Dendritic cell treated with granulocyte-macrophage colony-stimulating factor and Interleukin-4, amounts not matched to agents 40 ng/mL and 50 ng/mL, for 4 days (primary cell): ENCODE measurements around the gene PUSL1.

ENCODE experiments used
- H3K27ac Mint-ChIP-seq: one replicate; pipeline ENCODE4 v1.8.0; 2022; ENCODE audit warnings: mild to moderate bottlenecking, mixed read lengths
- H3K27me3 Mint-ChIP-seq: one replicate; pipeline ENCODE4 v1.8.0; 2022; ENCODE audit warnings: mild to moderate bottlenecking, mixed read lengths
- H3K36me3 Mint-ChIP-seq: one replicate; pipeline ENCODE4 v1.8.0; 2022; ENCODE audit warnings: low read depth, mixed read lengths
- H3K4me1 Mint-ChIP-seq: one replicate; pipeline ENCODE4 v1.8.0; 2022; ENCODE audit warnings: low read depth, mixed read lengths
- H3K4me3 Mint-ChIP-seq: one replicate; pipeline ENCODE4 v1.8.0; 2022; ENCODE audit warnings: mild to moderate bottlenecking, moderate library complexity, mixed read lengths
- H3K9me3 Mint-ChIP-seq: one replicate; pipeline ENCODE4 v1.8.0; 2022; ENCODE audit warnings: mixed read lengths
- intact Hi-C: fragments of 100-400 bp; cut with micrococcal nuclease; formaldehyde crosslinking; loops from one replicate; pipeline ENCODE4 v1.15.0; 2022

Gene PUSL1

DNA sequence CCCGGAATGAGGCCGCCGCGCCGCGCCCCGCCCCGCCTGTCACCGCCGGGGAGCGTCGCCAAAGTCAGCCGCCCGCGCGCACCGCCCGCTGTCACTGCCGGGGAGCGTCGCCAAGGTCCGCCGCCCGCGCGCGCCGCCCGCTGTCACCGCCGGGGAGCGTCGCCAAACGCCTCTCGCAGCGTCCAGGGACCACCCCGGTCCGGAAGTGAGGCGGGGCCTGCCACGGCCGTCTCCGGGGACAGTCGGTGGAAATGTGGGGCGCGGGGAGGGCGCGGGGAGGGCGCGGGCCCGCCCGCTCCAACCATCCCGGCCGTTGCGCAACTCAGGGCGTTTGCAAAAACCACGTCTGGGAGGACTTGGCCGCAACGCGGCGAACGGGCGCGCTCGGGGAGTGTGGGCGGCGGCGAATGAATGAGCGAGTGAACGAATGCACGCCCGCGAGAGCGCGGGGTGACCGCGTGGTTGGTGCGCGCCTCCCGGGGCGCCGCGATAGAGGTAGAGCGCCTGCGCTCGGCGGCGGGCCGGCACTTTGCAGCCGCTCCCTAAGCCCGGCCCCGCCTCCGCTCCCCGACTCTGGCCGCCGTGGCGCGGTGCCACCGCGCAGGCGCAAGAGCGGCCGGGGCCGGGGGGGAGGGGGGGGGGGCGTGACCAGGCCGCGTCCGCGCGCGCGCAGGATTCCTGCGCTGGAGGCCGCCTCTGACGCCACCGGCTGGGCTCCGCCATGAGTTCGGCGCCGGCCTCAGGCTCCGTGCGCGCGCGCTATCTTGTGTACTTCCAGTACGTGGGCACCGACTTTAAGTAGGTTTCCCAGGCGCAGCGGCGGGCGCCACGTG is at the start of gene PUSL1, which contains the start of gene ACAP3:
Gene PUSL1, plus strand, starts transcription at position 675 of the 833 bp plus-strand sequence. Its CDS starts 47 bp downstream, at position 722.
Gene ACAP3, minus strand, starts transcription at position 8 of the 833 bp plus-strand sequence. CDS start 115 bp downstream, outside the sequence.
- Mint-ChIP-seq H3K9me3 (no peaks in the 10 kb centered on the region), H3K27me3 (no peaks in the 10 kb centered on the region), H3K27ac (peak within 1 kb of the TSS; percentile 89), H3K4me1 (peaks cover 48% of the 10 kb centered on the region), H3K4me3 (peak within 1 kb of the TSS; percentile 89), H3K36me3 (peaks cover 41% of the 10 kb centered on the region)
- intact Hi-C loops, result loop anchor here (2.0 kb wide), 1 partner anchor 17 kb away; the partner anchor contains the start of genes CPTP and INTS11

GRCh38 chr1:1259119-1259488 is 49.3 kb upstream of the PUSL1 start:
- Mint-ChIP-seq H3K27me3 (no peaks in the 10 kb centered on the region), H3K9me3 (no peaks in the 10 kb centered on the region), H3K4me1 (peaks cover 37% of the 10 kb centered on the region), H3K4me3 (no peak overlapping the region), H3K27ac (no peak overlapping the region), H3K36me3 (peaks cover 97% of the 10 kb centered on the region)
- intact Hi-C loops, result no loop called here

- H3K9me3 Mint-ChIP-seq, result no peaks in the 10 kb centered on the region
- peak overlapping the region; percentile 38 for H3K27ac Mint-ChIP-seq
- H3K27me3 Mint-ChIP-seq, result no peaks in the 10 kb centered on the region
- H3K36me3 Mint-ChIP-seq, result peaks cover 97% of the 10 kb centered on the region
- peaks cover 37% of the 10 kb centered on the region for H3K4me1 Mint-ChIP-seq
- intact Hi-C loops, result no loop called here
- peak overlapping the region; percentile 10 for H3K4me3 Mint-ChIP-seq
Observed at GRCh38 chr1:1259540-1259939, 48.9 kb upstream of the PUSL1 start.

GRCh38 chr1:1259951-1260600 is 48.3 kb upstream of the PUSL1 start:
- Mint-ChIP-seq H3K27ac (peak overlapping the region; percentile 38), H3K9me3 (no peaks in the 10 kb centered on the region), H3K4me3 (peak overlapping the region; percentile 10), H3K36me3 (peaks cover 97% of the 10 kb centered on the region), H3K4me1 (peaks cover 37% of the 10 kb centered on the region), H3K27me3 (no peaks in the 10 kb centered on the region)
- intact Hi-C loops, result no loop called here

DNA sequence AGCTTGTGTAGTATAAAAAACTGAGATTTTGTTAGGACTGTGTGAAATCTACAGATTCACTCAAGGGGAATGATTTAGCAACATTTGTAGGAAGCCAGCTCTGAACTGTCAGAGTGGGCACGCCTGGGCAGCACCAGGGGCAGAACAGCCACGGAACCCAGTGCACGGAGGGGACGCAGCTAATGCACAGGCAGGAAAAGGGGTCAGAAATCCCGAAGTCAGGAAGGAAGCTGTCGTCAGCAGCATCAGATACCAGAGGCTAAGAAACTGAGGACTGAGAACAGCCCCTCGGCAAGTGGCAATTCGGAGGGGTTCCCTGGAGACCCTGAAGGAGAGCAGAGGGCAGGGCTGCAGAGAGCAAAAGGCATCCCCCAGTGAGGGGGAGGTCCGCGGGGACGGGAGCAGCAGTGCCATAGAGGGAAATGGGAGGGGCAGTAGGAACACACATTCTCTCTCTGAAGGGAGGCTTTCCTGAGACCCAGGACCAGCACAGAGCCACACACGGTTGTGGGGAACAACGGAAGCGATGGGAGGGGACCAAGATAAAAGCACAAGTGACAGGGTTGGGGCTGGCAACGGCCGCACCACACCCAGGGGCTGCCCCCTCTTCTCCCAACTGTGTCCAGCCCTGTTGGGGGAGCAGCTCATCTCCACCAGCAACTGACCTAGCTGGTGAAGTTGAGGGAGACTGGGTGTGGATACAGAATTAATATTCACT is 47.4 kb upstream of the PUSL1 start:
- Mint-ChIP-seq H3K27ac (peak overlapping the region; percentile 38), H3K9me3 (no peaks in the 10 kb centered on the region), H3K4me1 (peaks cover 37% of the 10 kb centered on the region), H3K4me3 (no peak overlapping the region), H3K27me3 (no peaks in the 10 kb centered on the region), H3K36me3 (peaks cover 97% of the 10 kb centered on the region)
- intact Hi-C loops, result no loop called here

- Mint-ChIP-seq H3K27ac (no peak overlapping the region), H3K9me3 (no peaks in the 10 kb centered on the region), H3K27me3 (no peaks in the 10 kb centered on the region), H3K36me3 (peaks cover 94% of the 10 kb centered on the region), H3K4me3 (no peak overlapping the region), H3K4me1 (peaks cover 37% of the 10 kb centered on the region)
- intact Hi-C loops, result no loop called here
Observed at GRCh38 chr1:1262071-1262470, 46.3 kb upstream of the PUSL1 start.

DNA sequence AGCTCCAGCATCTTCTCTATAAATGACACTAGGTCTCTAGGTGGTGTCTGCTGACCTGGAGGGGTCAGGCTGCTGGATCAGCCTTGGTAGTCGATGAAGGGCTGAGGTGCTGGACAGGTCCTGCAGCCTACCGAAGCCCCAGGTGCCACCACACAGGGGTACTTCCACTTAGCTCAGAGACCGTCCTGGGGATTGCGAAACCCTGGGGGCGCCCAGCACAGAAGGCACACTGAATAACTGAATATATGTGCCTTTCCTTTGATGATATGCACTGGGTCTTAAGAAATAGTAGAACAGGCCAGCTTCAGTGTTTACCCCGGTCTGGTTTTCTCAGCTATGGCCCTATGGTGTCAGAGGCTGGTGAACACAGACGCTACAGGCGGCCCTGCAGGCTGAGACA is 45.6 kb upstream of the PUSL1 start:
- no peaks in the 10 kb centered on the region for H3K27me3 Mint-ChIP-seq
- H3K9me3 Mint-ChIP-seq, result no peaks in the 10 kb centered on the region
- peaks cover 37% of the 10 kb centered on the region for H3K4me1 Mint-ChIP-seq
- intact Hi-C loops, result no loop called here
- H3K36me3 Mint-ChIP-seq, result peaks cover 94% of the 10 kb centered on the region
- no peak overlapping the region for H3K4me3 Mint-ChIP-seq
- peak overlapping the region; percentile 27 for H3K27ac Mint-ChIP-seq

GRCh38 chr1:1264026-1264425 is 44.4 kb upstream of the PUSL1 start:
- no peaks in the 10 kb centered on the region for H3K27me3 Mint-ChIP-seq
- intact Hi-C loops, result no loop called here
- peaks cover 94% of the 10 kb centered on the region for H3K36me3 Mint-ChIP-seq
- H3K4me3 Mint-ChIP-seq, result no peak overlapping the region
- H3K4me1 Mint-ChIP-seq, result peaks cover 31% of the 10 kb centered on the region
- no peaks in the 10 kb centered on the region for H3K9me3 Mint-ChIP-seq
- H3K27ac Mint-ChIP-seq, result no peak overlapping the region

DNA sequence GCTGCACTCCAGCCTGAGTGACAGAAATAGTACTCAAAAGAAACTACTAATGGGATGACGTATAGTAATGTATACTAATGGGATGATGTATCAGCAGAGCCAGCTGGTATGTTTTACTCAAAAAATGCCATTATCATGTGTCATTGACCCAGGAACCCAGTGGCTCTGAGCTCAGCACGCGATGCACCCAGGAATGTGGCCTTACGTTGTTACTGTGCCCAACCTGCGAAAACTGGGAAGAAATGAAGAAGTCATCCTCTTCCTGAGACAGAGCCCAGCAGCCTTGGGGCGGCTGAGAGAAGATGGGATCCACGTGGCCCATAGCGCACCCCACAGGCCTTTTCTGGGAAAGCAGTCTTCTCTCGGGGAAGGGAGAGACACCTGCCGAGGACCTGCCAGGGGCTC is 43.5 kb upstream of the PUSL1 start:
- Mint-ChIP-seq H3K4me1 (peaks cover 29% of the 10 kb centered on the region), H3K27me3 (no peaks in the 10 kb centered on the region), H3K9me3 (no peaks in the 10 kb centered on the region), H3K36me3 (peaks cover 93% of the 10 kb centered on the region), H3K4me3 (no peak overlapping the region), H3K27ac (no peak overlapping the region)
- intact Hi-C loops, result no loop called here

DNA sequence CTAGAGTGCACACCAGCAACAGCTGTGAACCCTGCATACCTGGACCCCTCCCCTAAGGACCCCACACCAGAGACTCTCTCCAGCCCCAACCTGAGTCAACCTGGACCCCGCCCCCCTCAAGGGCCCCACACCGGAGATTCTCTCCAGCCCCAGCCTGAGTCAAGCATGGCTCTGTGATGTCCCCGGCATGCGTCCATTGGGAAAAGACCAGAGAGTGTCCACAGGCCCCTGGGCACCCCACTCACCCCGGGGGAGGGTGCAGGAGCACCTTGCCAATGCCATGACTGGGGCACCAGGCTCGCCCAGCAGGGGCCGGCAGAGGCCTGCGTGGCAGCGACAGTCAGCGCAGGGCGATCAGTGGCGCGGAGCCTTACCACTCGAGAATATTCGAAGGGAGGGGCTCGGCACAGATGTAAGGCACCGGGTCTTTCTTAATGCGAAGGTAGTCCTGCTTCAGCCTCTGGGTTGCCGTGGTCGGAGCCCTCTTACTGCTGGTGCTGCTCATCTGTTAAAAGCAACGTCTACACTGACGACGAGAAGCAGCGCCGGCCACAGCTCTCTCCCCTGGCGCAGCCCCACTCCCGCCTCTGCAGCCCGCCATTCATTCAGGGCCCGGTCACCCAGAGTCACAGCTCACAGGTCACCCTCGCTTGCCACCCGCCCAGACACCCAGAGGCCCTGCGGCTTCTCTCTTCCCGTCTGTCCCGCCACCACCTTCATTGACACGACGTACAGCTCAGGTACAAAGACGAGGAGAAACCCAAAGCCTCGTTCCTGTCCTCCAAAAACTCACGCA is 40.7 kb upstream of the PUSL1 start:
- intact Hi-C loops, result no loop called here
- H3K27ac Mint-ChIP-seq, result no peak overlapping the region
- no peaks in the 10 kb centered on the region for H3K27me3 Mint-ChIP-seq
- peaks cover 35% of the 10 kb centered on the region for H3K4me1 Mint-ChIP-seq
- H3K9me3 Mint-ChIP-seq, result no peaks in the 10 kb centered on the region
- no peak overlapping the region for H3K4me3 Mint-ChIP-seq
- peaks cover 96% of the 10 kb centered on the region for H3K36me3 Mint-ChIP-seq

GRCh38 chr1:1268284-1268682 is 40.1 kb upstream of the PUSL1 start:
- Mint-ChIP-seq H3K9me3 (no peaks in the 10 kb centered on the region), H3K27ac (no peak overlapping the region), H3K27me3 (no peaks in the 10 kb centered on the region), H3K4me1 (peaks cover 35% of the 10 kb centered on the region), H3K36me3 (peaks cover 96% of the 10 kb centered on the region), H3K4me3 (no peak overlapping the region)
- intact Hi-C loops, result no loop called here

GRCh38 chr1:1270813-1271212 is 37.6 kb upstream of the PUSL1 start:
- Mint-ChIP-seq H3K9me3 (no peaks in the 10 kb centered on the region), H3K4me1 (peaks cover 44% of the 10 kb centered on the region), H3K27ac (peak overlapping the region; percentile 2), H3K4me3 (peak overlapping the region; percentile 37), H3K27me3 (no peaks in the 10 kb centered on the region), H3K36me3 (peaks cover 74% of the 10 kb centered on the region)
- intact Hi-C loops, result no loop called here
